ENCODE results near the gene PAX8.

DNA sequence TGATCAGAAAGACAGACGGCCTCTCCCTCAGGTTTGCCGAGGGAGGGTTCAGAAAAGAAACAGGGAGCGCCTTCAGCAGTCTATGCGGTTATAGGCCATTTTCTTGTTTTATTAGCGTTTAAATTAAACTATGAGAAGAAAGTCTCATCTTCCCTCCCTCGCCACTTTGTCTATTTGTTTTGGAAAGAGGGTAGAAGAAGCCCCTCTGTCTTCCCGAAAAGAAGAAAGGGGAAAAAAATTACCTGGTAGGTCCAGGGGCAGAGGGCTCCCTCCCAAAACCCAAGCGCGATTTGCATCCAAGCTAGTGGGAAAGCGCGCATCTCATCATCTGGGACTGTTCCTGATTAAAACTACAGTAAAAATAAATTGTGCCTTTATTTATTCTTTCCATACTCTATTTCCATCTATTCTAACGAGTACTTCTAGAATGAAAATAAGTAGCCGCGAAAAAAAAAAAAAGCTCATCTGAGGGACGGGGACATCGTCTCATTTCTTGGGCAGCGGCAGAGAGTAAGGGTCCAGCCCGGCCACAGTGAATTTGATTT is 2.4 kb downstream of the PAX8 start:
- TF ChIP-seq POLR2AphosphoS5 (IDR thresholded peaks at IDR 0.05) (no peak), POLR2A (IDR thresholded peaks at IDR 0.05) (no peak)
- TF ChIP-seq, protein P1, sequence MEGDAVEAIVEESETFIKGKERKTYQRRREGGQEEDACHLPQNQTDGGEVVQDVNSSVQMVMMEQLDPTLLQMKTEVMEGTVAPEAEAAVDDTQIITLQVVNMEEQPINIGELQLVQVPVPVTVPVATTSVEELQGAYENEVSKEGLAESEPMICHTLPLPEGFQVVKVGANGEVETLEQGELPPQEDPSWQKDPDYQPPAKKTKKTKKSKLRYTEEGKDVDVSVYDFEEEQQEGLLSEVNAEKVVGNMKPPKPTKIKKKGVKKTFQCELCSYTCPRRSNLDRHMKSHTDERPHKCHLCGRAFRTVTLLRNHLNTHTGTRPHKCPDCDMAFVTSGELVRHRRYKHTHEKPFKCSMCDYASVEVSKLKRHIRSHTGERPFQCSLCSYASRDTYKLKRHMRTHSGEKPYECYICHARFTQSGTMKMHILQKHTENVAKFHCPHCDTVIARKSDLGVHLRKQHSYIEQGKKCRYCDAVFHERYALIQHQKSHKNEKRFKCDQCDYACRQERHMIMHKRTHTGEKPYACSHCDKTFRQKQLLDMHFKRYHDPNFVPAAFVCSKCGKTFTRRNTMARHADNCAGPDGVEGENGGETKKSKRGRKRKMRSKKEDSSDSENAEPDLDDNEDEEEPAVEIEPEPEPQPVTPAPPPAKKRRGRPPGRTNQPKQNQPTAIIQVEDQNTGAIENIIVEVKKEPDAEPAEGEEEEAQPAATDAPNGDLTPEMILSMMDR (IDR thresholded peaks at IDR 0.05) = no peak

Data from suprapubic skin (tissue), 4 donors.